Activated CD8-positive, alpha-beta memory T cell treated with anti-CD3 and anti-CD28 coated beads, Interleukin-2, amount 50 U/mL, for 24 hours (primary cell): ENCODE data around the gene EPN2.

Experiments used
- DNase-seq: peaks from one replicate; pipeline ENCODE4 v3.0.0-alpha.2; 2020; ENCODE audit errors: extremely low read depth

EPN2 gene

DNA sequence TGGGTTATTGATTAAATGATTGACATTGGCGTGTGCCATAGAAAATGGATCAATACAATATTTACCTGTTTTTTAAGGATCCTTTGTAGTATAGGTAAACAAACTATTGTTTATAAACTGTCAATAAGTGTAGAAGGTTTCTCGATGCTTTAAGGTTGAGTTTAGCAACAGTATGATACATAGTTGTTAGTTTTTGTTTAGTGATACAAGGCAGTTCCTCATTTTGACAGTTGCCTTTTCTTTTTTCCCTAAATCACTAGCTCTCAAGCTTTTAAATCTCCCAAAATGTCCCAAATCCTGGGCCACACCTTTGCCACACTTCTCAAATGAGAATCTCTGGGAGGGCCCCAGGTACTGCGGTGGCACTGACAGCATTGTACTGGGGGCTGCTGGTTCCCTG, 57.3 kb downstream of the EPN2 start:
- no peak for DNase-seq

- no peak for DNase-seq
These were observed 58.4 kb downstream of the EPN2 start for GRCh38 chr17:19295473-19296135.

DNA sequence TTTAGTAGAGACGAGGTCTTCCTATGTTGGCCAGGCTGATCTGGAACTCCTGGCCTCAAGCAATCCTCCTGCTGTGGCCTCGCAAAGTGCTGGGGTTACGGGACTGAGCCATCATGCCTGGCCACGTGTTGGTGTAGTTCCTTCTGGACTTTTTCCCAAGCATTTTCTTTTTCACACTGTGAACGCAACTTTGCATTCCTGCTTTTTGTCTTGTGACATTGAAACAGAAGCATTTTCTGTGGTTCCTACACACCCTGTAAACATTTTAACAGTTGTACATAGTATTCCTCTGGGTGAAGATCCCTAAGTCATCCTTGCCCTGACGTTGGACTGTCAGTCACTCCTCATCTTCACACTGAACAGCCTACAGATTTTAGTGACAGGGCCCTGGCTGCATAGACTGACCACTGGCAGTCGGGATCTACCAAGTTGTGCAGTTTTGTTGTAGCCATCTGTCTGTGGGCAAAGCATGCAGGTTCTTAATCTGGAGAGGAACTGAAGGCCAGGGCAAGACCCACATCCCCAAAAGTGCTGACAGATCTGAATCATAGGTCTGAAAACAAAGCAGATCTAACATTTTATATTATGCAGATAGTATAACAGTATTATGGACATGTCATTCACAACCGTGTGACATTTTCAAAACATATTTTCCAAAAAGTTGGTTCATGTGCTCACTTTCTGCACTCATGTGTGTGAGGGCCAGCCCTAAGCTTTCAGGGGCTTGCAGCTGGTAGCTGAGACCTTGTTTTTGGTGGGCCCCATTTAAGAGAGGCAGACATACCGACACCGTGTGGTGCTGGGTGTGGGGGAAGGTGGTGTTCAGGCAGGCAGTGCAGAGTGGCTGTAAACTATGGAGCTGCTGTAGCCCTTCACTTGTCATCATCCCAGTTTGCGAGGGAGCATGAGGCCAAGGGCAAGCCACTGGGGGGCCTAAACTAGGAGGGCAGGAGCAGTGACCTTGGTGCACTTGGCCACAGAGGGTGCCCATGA, 59.9 kb downstream of the EPN2 start:
- no peak for DNase-seq

- no peak for DNase-seq
These were observed 61.5 kb downstream of the EPN2 start for GRCh38 chr17:19298569-19299213.

GRCh38 chr17:19299214-19299747, 62.1 kb downstream of the EPN2 start:
- DNase-seq = no peak

GRCh38 chr17:19299866-19300265, 62.7 kb downstream of the EPN2 start:
- DNase-seq = no peak

DNA sequence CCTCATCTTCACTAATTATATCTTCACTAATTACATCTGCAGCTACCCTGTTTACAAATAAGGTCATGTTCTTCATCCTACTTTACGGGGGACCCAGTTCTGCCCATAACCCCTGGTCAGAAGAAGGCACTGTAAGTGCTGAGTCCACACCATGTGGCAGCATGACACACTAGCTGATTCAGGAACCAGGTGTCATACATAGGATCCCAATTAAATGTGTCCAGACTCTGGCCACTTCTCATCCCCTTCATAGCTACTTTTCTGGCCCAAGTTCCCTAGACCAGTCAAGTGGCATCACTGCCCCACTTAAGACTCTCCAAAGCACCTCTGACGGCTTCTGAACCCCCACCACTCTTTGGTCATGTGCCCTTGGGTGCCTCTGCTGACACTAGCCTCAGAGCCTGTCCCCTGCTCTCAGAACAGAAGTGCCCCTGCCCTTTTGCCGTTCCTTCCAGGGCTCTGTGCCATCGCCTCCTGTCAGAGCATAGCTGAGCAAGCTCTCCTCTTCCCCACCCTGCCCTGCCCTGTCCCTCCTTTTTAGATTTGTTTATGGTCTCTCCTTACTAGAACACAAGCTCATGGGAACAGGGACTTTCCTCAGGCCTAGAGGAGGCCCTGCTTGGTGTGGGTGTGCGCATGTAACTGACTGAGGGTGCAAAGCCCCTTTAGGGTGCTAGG, 64.2 kb downstream of the EPN2 start:
- DNase-seq = no peak

DNA sequence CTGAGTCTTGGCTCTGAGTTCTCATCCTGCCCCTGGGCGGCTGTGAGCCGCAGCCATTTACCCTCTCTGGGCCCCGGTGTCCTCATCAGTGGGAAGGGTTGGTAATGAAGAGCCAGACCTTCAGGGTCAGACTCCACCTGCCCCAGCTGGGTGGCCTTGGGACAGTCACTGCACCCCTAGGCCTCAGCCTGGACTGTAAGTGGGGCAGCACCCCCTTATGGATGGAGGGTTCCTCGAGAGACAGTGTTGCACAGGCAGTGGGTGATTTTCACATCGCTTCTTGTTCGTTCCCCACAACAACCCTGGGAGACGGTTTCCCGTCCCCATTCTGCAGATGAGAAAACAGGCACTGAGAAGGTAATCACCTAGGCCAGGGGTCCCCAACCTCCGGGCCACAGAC, 64.8 kb downstream of the EPN2 start:
- DNase-seq = no peak

DNA sequence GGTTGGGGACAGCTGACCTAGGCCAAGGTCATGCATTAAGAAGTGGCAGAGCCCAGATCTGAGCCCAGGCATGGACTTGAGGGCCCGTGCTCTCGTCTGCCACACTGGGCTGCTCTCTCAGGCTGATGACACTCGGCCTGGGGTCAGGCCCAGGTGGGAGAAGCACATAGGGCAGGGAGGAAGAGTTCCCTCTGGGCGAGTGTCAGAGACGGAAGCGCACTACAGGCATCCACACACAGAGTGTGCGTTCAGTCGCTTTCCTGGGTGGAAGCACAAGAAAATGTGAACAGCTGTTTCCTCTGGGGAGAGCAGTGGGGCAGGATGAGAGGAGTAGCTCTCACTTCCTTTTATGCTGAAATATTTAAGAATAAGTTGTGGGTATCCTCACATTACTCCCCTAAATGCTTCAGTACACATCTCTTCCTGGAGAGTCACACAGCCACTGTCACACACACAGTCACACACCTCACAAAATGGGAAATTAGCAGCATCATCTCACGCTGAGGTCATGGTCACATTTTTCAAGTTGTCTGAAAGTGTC, 65.7 kb downstream of the EPN2 start:
- no peak for DNase-seq

- no peak for DNase-seq
These were observed 66.2 kb downstream of the EPN2 start for GRCh38 chr17:19303367-19303776.

DNA sequence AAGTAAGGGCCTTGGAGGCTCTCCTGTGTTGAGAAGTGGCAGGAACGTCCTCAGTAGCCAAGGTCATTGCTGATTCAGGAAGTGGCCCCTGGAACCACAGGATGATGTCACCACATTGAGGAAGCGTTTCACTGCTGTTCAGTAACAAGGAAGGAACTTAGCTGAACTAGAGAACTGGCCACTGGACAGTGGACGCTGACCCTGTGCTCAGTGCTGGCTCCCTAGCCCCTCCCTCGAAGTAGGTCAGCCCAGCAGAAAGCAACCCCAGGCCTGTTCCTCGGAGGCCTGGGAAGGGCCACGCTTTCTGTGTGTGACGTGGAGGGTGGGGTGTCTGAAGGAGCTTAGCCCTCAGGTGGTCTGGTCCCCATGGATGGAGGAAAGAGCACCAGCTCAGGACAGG, 67.0 kb downstream of the EPN2 start:
- DNase-seq = no peak

GRCh38 chr17:19304751-19305150, 67.6 kb downstream of the EPN2 start:
- DNase-seq = no peak

DNA sequence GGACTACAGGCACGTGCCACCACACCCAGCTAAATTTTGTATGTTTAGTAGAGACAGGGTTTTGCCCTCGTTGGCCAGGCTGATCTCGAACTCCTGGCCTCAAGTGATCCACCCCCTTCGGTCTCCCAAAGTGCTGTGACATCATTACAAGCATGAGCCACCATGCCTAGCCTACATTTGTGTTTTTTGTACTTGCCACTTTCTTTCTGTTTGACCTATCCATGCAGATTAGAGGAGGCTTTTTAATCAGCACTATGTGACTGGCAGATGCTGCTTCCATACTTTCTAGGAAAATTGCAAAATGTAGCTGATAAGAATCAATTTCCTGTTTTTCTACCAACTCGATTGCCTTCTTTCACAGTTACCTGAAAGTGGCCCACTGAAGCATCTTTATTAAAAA, 68.1 kb downstream of the EPN2 start:
- DNase-seq = no peak

DNA sequence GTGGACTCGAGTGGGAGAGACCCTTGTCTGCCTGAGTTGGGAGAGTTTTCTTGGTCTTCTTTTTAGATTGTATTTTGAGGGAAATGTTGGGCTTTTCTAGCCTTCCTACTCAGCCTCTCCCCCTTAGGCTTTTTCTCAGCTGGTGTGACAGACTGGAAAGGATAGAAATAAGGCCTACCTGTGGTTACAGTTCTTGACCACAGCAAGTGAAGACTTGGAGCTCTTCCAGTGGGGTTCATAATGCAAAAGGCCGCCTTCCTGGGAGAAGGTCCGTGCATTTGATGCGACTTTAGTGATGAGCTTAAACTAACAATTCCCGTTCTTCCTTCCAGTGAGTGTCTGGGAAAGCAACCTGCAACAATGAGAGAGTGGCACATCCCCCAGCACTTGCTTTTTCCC, 68.6 kb downstream of the EPN2 start:
- DNase-seq = no peak

- no peak for DNase-seq
These were observed 69.3 kb downstream of the EPN2 start for GRCh38 chr17:19306160-19307111.

GRCh38 chr17:19307521-19307920, 70.4 kb downstream of the EPN2 start:
- no peak for DNase-seq

- DNase-seq = no peak
These were observed 71.2 kb downstream of the EPN2 start for GRCh38 chr17:19308398-19308797.

DNA sequence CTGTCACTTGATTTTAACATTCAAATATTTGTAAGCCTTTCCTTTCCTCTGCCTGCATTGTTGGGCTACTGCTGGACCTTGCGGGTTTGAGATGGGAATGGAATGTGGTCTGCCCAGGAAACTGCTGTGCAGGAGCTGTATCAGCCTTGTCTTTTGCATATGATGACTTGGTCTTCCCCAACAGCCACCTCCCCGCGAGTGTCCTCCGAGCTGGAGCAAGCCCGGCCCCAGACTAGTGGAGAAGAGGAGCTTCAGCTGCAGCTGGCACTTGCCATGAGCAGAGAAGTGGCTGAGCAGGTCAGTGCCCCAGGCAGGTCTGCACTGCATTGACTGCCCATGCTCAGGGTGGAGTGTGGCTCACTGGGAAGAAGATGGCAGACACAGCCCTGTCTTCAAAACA, 72.5 kb downstream of the EPN2 start:
- no peak for DNase-seq

DNA sequence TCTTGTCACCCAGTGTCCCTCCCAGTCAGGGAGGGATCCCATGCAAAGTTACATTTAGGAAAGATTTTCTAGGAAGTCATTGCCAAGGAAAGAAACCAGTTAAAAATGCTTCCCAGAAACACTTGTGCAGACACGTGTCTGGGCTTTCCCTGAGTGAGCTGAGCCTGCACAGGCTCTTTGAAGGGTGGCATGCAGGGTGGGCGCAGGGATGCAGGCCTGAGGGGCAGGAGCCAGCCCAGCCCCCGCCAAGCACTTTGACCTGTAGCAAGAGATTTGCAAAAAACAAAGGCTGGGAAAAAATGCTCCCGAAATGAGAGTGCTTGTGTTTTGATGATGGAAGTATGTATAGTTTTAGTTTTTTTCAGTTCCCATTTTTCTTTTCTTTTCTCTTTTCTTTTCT, 73.0 kb downstream of the EPN2 start:
- DNase-seq = no peak

DNA sequence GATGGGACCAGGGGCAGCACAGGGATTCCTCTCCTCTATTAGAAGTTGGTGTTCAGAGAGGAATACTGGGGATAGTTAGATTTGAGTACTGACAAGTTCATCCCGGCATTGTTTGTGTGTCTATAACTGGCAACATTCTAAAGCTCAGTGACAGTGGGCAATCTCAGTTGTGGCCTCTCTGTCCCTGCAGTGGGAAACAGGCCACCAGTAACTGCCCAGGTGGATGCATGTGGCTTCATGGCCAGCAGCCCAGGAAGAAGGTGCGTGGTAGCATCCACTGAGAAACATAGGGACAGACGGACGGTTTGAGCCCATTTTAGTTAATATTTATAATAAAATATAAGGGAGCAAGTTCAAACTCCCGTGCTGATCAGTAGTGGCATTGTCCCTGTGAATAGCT, 73.8 kb downstream of the EPN2 start:
- no peak for DNase-seq
